VCaP (cell line): ENCODE measurements around the gene ZNF221.
A peak's percentile ranks its signal among the peaks of the same experiment; 100 is the strongest.
"Not testable (repeated sequence)": the region's sequence is repeated elsewhere in the genome, so short reads cannot be mapped to it uniquely, and the experiment has no call there.

ENCODE experiments used
- H3K27ac ChIP-seq: fragments of 450-650 bp; 2 replicates; pipeline ENCODE4 v1.5.1; 2017
- CTCF ChIP-seq: fragments of 450-650 bp; conservative IDR thresholded peaks from 2 replicates; pipeline ENCODE4 v1.5.1; 2017; ENCODE audit warnings: mild to moderate bottlenecking, moderate library complexity

The ZNF221 gene

DNA sequence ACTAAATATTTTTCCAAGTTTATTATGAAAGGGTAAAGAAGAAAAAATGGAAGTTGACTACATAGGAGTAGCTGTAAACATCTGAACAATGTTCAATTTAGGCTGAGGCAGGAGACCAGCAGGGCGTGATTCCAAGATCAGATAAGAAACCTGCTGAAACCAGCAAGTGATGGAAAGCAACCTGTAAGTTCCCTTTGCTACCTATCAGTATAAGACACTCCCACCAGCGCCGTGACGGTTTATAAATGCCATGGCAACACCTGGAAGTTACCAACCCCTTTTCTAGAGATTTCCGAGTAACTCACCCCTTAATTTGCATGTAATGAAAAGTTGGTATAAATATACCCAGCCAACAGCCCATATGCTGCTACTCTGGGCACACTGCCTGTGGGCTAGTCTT lies 14.8 kb upstream of the ZNF221 start:
- no peak for TF ChIP-seq CTCF
- peak overlapping the region; percentile 83 for H3K27ac ChIP-seq

GRCh38 chr19:43939557-43940260 lies 11.3 kb upstream of the ZNF221 start:
- H3K27ac ChIP-seq = no peak overlapping the region

GRCh38 chr19:43940719-43941118 lies 10.3 kb upstream of the ZNF221 start:
- TF ChIP-seq CTCF = no peak

More at GRCh38 chr19:43939557-43940260, 11.3 kb upstream of the ZNF221 start:
- no peak for TF ChIP-seq CTCF

GRCh38 chr19:43941209-43941608 lies 9.8 kb upstream of the ZNF221 start:
- TF ChIP-seq CTCF = no peak
- no peak overlapping the region for H3K27ac ChIP-seq

More at GRCh38 chr19:43940719-43941118, 10.3 kb upstream of the ZNF221 start:
- H3K27ac ChIP-seq = no peak overlapping the region

DNA sequence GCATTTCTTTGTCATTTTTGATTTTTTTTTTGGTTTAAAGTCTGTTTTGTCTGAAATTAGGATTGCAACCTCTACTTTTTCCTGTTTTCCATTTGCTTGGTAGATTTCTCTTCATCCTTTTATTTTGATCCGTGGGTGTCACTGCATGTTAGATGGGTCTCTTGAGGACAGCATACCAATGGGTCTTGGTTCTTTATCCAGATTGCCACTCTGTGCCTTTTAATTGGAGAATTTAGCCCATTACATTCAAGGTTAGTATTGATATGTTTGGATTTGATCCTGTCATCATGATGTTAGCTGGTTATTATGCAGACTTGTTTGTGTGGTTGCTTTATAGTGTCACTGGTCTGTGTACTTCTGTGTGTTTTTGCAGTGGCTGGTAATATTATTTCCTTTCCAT lies 3.6 kb upstream of the ZNF221 start:
- H3K27ac ChIP-seq = not testable (repeated sequence)

GRCh38 chr19:43949803-43950202 lies 1.2 kb upstream of the ZNF221 start:
- H3K27ac ChIP-seq = not testable (repeated sequence)

GRCh38 chr19:43956827-43957226 lies 5.8 kb downstream of the ZNF221 start:
- no peak overlapping the region for H3K27ac ChIP-seq
- TF ChIP-seq CTCF = no peak

DNA sequence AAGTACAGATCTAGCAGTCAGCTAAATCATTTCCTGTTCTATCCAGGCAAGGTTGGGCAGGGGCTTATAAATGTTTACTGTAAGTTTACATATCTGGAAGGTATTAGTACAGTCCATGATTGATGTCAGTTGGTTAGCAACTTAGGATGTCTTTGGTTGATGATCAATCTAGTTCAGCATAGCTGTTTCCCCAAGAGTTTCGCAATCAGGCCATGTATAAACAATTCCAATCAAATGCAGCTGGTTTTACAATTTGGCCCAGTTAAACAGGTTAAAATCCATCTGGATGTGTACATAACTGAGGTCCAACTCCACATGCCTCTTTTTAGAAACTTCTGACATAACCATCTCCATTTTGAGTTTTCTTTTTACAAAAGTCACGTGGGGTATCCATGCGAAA lies 6.9 kb downstream of the ZNF221 start:
- H3K27ac ChIP-seq = no peak overlapping the region
- TF ChIP-seq CTCF = no peak

GRCh38 chr19:43960411-43960810 lies 9.4 kb downstream of the ZNF221 start:
- no peak for TF ChIP-seq CTCF
- no peak overlapping the region for H3K27ac ChIP-seq
